Measurements from ENCODE around the gene FAM110C.
"Not testable (repeated sequence)": the region's sequence is repeated elsewhere in the genome, so short reads cannot be mapped to it uniquely, and the experiment has no call there.

DNA sequence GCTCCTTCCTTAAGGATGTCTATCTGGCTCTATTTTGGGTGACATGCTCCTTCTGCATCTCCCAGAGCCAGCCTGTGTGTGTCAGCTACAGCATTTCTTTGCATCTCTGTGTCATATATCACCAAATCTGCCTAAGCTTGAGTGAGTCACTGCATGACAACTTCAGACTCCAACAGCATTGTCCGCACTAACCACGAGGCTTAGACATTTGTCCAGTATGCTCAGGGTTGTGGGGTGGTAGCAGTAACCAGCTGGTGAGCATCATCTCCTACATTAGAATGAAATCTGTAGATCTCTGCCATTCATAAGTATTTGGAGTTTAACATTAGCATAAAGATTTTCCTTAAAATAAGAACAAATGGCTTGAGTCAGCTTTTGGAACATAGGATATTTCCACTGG lies 30.4 kb downstream of the FAM110C start:
- TF ChIP-seq, protein P1, sequence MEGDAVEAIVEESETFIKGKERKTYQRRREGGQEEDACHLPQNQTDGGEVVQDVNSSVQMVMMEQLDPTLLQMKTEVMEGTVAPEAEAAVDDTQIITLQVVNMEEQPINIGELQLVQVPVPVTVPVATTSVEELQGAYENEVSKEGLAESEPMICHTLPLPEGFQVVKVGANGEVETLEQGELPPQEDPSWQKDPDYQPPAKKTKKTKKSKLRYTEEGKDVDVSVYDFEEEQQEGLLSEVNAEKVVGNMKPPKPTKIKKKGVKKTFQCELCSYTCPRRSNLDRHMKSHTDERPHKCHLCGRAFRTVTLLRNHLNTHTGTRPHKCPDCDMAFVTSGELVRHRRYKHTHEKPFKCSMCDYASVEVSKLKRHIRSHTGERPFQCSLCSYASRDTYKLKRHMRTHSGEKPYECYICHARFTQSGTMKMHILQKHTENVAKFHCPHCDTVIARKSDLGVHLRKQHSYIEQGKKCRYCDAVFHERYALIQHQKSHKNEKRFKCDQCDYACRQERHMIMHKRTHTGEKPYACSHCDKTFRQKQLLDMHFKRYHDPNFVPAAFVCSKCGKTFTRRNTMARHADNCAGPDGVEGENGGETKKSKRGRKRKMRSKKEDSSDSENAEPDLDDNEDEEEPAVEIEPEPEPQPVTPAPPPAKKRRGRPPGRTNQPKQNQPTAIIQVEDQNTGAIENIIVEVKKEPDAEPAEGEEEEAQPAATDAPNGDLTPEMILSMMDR (IDR thresholded peaks at IDR 0.05): not testable (repeated sequence)
- TF ChIP-seq POLR2A (IDR thresholded peaks at IDR 0.05): not testable (repeated sequence)
